ENCODE data around the gene USE1.
"Not testable (repeated sequence)": the region's sequence is repeated elsewhere in the genome, so short reads cannot be mapped to it uniquely, and the experiment has no call there.

The USE1 gene, protein sequence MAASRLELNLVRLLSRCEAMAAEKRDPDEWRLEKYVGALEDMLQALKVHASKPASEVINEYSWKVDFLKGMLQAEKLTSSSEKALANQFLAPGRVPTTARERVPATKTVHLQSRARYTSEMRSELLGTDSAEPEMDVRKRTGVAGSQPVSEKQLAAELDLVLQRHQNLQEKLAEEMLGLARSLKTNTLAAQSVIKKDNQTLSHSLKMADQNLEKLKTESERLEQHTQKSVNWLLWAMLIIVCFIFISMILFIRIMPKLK

DNA sequence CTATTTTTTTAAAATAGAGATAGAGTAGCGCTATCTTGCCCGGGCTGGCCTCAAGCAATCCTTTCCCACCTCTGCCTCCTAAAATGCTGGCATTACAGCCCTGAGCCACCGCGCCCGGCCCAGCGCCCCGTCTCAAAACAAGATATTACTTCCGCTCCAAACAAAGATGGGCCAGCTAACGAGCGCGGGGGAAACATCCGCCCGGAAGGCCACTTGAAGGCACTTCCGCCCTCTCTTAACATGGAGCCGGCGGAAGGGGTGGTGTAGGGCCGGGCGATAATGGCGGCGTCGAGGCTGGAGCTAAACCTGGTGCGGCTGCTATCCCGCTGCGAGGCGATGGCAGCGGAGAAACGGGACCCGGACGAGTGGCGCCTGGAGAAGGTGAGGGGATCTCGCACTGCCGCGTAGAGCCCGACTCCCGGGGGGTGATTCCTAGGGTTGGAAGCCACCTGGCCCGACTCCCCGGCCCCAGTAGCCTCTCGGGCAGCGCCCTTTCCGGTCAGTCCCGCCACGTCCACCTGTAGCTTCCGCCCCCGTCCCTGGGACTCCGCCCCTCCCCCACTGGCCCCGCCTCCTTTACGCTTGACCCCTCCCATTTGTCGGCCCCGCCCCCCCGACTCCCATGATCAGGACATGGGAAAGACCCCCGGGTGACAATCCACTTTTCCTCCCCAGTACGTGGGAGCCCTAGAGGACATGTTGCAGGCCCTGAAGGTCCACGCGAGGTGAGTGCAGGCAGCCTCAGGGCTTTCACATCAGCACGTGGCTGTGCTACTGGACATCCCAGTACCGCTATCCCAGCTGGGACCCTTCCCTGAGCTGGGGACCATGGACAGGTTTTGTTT is at the start of gene USE1:
USE1 (plus strand) TSS at position 231 of the 845 bp plus-strand sequence; CDS start at position 280, 49 bp downstream.
- DNase-seq (ENCODE audit: low read depth in 1 of 2, low spot score in 1 of 2) = peak; percentile 72 to 77

- DNase-seq (ENCODE audit: low read depth in 1 of 2, low spot score in 1 of 2) = no peak
Measured at GRCh38 chr19:17165715-17166114, 49.4 kb upstream of the USE1 start.

- no peak for DNase-seq (ENCODE audit: low read depth in 1 of 2, low spot score in 1 of 2)
Measured at GRCh38 chr19:17170538-17171297, 44.4 kb upstream of the USE1 start.

- DNase-seq (ENCODE audit: low read depth in 1 of 2, low spot score in 1 of 2) = no peak
Measured at GRCh38 chr19:17171874-17172273, 43.3 kb upstream of the USE1 start.

DNA sequence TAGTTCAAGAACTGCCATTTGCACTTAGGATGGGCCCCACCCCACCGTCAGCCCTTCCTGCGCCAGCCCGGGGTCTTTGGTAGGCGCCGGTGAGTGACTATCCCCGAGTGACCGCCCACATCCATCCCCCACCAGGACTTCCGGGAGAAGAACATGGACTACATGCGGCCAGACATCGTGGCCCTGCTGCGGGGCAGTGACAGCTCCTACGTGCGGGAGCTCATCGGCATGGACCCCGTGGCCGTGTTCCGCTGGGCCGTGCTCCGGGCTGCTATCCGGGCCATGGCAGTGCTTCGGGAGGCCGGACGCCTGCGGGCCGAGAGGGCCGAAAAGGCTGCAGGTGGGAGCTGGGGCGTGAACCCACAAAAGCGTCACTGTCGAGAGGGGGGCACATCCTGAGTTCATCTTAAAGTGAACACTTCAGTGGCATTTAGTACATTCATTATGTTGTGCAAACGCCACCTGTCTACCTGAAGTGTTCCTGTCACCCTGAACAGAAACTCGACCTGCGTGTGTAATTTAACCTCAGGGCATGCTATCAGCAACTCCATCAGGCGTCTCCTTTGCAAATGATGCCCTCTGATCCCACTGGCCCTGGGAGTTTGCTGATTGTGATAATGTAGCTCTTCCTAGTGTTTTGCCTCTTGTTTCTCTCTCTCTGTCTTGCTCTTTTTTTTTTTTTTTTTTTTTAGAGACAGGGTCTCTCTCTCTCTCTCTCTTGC is 42.4 kb upstream of the USE1 start:
- no peak for DNase-seq (ENCODE audit: low read depth in 1 of 2, low spot score in 1 of 2)

DNA sequence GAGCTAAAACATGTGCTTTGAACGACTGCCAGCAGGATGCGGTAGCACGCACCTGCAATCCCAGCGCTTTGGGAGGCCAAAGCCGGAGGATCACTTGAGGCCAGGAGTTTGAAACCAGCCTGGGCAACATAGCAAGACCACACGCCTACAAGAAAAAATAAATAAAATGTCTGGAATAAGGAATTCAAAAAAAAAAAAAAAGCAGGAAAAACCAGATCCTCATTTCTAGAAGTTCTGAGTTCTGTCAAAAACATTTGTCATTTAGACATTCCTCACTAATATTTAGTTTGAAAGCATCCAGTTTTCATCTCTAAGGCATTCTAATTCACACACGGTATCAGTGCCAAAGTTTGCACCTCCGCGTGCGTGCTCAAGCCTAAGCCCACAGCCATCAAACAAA is 36.9 kb upstream of the USE1 start:
- no peak for DNase-seq (ENCODE audit: low read depth in 1 of 2, low spot score in 1 of 2)

DNA sequence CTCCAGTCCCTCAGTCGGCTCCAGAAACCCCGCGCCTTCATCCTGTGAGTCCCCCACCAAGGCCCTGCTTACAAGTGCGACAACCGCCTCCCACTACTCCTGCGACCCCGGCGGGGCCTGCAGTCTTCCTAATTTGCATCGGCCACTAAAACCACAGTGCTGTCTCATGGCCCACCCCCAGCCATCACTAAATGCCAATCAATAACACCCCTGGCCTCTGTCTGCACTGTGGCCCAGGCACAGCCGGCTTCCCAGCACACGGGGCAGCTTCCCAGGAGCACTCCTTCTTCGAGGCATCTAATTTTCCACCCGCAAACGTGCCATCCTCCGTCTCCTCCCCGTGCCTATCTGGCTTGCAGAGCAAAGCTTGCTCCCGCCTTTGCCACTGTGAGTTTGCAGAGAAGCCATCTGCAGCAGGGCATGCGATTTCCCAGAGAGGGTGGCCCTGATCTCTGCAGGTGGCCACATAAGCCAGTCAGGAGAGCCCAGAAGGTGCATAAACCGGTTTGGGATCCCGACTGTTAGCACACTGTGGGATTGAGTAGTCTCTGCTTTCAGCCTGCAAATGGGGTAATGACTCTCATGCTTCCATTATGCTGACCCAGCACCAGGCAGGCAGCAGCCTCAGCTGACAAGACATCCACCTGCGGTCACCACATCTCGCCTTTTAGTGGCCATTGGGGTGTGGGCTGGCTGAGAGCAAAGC is 34.0 kb upstream of the USE1 start:
- no peak for DNase-seq (ENCODE audit: low read depth in 1 of 2, low spot score in 1 of 2)

DNA sequence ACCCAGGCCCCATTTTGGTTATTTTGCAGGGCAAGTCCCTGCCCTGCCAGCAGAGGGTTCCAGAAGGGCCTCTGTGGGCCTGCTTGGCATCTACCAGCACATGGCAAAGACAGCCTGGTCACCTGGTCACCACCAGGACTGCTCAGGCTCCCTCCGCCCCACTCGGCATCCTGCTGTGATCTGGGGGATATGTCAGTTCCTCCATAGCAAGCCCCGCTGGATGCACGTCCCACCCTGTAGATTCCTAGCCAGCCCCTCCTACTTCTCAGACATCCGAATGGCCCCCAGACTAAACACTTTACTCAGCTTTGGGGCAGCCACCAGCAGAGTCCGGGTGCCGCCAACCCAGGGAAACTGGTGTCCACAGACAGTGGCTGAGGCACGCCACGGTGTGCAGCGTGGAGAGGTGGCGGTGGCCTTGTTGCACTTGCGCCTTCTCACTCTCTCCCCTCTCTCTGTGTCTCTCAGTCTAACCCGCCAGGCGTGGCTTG is 31.8 kb upstream of the USE1 start:
- no peak for DNase-seq (ENCODE audit: low read depth in 1 of 2, low spot score in 1 of 2)

GRCh38 chr19:17183858-17184321 is 31.3 kb upstream of the USE1 start:
- DNase-seq (ENCODE audit: low read depth in 1 of 2, low spot score in 1 of 2) = no peak

- DNase-seq (ENCODE audit: low read depth in 1 of 2, low spot score in 1 of 2) = peak in 1 of 2 donors; percentile 23
Measured at GRCh38 chr19:17184371-17184841, 30.8 kb upstream of the USE1 start.

DNA sequence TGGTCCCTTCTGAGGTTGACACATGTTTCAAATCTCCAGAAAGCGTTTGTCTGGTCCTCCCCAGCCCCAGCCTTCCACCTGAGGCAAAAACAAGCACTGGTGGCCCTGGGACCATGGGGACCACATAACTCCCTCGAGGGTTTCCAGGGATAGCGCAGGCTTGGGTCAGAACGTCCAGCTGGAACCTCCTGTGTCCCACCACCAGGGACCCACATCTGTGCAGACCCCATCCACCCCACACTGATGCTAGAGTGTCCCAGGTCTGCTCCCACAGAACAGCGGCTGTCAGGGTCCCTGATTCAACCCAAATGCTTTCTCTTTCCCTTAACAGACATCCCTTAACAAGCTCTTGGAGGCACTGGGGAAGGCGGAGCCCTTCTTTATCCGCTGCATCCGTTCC is 29.6 kb upstream of the USE1 start:
- no peak for DNase-seq (ENCODE audit: low read depth in 1 of 2, low spot score in 1 of 2)

GRCh38 chr19:17191736-17192135 is 23.4 kb upstream of the USE1 start:
- DNase-seq (ENCODE audit: low read depth in 1 of 2, low spot score in 1 of 2) = not testable (repeated sequence)

GRCh38 chr19:17192751-17193150 is 22.4 kb upstream of the USE1 start:
- DNase-seq (ENCODE audit: low read depth in 1 of 2, low spot score in 1 of 2) = no peak

DNA sequence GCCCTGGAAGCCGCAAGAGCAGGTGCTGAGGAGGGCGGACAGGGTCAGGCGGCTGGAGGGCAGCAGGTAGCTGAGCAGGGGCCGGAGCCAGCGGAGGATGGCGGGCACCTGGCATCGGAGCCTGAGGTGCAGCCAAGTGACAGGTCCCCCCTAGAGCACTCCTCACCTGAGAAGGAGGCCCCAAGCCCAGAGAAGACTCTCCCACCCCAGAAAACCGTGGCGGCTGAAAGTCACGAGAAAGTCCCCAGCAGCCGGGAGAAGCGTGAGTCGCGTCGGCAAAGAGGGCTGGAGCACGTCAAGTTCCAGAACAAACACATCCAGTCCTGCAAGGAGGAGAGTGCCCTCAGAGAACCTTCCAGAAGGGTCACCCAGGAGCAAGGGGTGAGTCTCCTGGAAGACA is 20.5 kb upstream of the USE1 start:
- DNase-seq (ENCODE audit: low read depth in 1 of 2, low spot score in 1 of 2) = no peak

- no peak for DNase-seq (ENCODE audit: low read depth in 1 of 2, low spot score in 1 of 2)
Measured at GRCh38 chr19:17195106-17195505, 20.1 kb upstream of the USE1 start.

DNA sequence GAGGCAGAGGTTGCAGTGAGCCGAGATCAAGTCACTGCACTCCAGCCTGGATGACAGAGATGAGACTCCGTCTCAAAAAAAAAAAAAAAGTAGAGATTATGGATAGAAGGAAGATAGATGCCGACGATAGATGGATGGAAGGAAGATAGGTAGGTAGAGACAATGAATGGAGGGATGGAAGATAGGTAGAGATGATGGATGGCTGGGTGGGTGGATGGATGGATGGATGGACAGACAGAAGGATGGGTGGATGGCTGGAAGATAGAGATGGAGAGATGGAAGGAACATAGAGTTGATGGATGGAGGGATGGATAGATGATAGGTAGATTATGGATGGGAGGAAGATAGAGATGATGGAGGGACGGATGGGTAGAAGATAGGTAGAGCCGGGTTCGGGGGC is 18.5 kb upstream of the USE1 start:
- DNase-seq (ENCODE audit: low read depth in 1 of 2, low spot score in 1 of 2) = no peak

GRCh38 chr19:17197666-17198065 is 17.5 kb upstream of the USE1 start:
- no peak for DNase-seq (ENCODE audit: low read depth in 1 of 2, low spot score in 1 of 2)

DNA sequence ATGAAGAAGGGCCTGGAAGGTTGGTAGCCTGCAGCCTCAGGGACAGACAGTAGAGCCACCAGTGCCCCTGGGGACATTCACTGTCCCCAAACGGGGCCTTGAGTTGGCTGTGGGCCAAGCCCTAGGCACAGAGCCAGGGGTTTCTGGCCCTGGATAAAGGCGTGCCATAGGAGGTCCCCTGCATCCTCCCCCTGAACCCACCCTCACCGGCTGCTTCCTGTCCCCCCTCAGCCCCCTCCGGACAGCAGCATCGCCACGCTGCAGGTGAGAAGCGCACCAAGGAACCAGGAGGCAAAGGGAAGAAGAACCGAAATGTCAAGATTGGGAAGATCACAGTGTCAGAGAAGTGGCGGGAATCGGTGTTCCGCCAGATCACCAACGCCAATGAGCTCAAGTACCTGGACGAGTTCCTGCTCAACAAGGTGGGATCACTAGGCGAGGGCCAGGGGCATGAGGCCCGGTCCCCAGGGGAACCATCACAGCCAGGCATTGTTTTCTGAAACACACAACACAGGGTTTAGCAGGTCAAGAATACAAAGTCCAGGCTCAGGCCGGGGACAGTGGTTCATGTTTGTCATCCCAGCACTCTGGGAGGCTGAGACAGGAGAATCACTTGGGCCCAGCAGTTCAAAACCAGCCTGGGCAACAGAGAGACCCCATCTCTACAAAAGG is 14.6 kb upstream of the USE1 start:
- no peak for DNase-seq (ENCODE audit: low read depth in 1 of 2, low spot score in 1 of 2)

GRCh38 chr19:17202249-17202648 is 12.9 kb upstream of the USE1 start:
- DNase-seq (ENCODE audit: low read depth in 1 of 2, low spot score in 1 of 2) = no peak

DNA sequence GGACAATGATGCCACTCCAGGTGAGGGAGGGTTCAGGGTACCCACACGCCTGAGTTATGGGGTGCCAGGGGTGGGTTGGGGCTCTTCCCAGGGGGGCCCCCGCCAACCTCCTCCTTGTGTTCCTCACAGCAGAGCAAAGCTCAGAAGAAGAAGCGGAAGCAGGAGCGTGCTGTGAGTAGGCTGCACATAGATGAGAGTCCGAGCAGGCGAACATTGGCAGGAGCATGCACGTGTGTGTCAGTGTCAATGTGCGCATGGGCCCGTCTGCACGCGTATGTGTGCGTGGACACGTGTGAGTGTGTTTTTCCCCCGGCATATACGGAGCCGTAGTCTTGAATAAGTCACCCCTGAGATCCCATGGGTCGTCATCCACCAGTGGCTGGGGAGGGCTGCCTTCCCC is 12.4 kb upstream of the USE1 start:
- DNase-seq (ENCODE audit: low read depth in 1 of 2, low spot score in 1 of 2) = no peak

Measured in activated T-helper 1 cell treated with anti-CD3 and anti-CD28 coated beads, Interleukin-2, amount 50 U/mL, for 16 hours (primary cell).